Activated effector memory CD4-positive, alpha-beta T cell treated with anti-CD3 and anti-CD28 coated beads, Interleukin-2, amount 50 U/mL, for 16 hours (primary cell): ENCODE data around the gene FGF2.

ENCODE experiments used
- DNase-seq: peaks from one replicate; pipeline ENCODE4 v3.0.0-alpha.2; 2020

Gene FGF2

DNA sequence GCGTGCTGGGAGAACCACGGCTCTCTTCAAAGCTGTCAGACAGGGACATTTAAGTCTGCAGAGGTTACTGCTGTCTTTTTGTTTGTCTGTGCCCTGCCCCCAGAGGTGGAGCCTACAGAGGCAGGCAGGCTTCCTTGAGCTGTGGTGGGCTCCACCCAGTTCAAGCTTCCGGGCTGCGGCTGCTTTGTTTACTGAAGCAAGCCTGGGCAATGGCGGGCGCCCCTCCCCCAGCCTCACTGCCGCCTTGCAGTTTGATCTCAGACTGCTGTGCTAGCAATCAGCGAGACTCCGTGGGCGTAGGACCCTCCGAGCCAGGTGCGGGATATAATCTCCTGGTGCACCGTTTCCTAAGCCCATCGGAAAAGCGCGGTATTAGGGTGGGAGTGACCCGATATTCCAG is 118.5 kb downstream of the FGF2 start:
- peak; percentile 65 for DNase-seq

DNA sequence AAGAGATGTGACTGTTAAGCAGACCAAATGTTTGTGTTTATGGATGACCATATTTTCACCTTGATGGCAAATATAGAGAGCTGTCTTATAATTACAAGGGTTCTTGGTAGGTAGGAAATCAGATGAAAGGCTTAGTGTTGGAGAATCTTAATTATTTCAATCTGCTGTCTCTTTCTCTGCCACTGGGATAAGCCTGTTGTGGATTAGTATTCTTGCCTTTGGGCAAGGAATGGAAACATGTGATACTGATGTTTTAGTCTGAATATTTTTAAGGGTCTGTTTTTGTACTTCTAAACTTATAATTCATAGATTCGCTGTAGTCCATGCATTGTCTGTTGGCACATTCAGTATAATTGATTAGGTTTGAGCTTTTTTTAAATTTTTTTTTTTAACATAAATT is 119.5 kb downstream of the FGF2 start:
- DNase-seq = no peak
